ENCODE data around the gene CLCN7. TPM values are rescaled to one million over a fixed set of nuclear protein-coding genes. Genes with fewer than 3 reads are reported as not detected.
A peak's percentile ranks its signal among the peaks of the same experiment; 100 is the strongest.

Gene CLCN7
- total and polyA plus RNA-seq, 9 of the 15 experiments (the other 6 are each of a cell fraction or from before 2014, with no cell fraction given), result 0.06 to 126 (median 18.7) TPM

DNA sequence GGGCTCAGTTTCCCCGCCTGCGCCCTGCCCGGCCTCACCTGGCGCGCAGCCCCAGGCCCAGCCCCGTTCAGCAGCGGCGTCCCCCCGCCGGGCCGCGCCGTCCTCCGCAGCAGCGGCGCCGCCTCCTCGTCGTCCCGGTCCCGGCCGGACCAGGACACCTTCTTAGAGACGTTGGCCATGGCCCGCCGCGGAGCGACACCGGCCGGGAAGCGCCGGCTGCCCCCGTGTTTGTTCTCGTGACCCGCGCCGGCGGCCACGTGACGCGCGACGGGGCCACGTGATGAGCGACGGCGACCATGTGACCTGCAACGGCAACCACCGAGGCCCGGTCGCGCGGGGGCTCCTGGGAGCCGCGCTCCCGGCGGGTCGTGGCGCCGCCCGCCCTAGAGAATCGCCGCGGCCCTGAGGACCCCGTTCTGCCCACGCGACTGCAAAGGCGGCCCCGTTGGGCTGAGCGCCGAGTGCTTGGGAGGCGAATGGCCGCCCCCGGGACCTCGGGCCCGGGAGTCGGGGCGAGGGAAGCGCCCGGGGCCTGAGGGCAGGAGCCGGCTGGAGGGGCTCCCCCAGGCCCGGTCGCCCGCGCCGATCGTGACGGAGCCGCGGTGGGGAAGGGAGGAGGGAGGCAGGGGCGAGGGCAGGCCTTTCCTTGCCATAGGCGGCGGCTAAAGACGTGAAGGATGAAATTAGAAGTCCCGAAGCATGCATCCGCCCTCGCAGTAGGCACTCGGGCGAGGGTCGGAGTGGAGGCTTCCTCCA, at the start of gene CLCN7 (continued):
- TF ChIP-seq, protein P1, sequence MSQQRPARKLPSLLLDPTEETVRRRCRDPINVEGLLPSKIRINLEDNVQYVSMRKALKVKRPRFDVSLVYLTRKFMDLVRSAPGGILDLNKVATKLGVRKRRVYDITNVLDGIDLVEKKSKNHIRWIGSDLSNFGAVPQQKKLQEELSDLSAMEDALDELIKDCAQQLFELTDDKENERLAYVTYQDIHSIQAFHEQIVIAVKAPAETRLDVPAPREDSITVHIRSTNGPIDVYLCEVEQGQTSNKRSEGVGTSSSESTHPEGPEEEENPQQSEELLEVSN (IDR thresholded peaks at IDR 0.05; ENCODE audit: borderline replicate concordance in 1 of 2, extremely low read depth in 1 of 2, insufficient read depth in 1 of 2, insufficient read length in 1 of 2, low read depth in 1 of 2, low read length in 1 of 2, poor library complexity in 1 of 2, severe bottlenecking in 1 of 2), result peak; percentile 94 to 97
- TF ChIP-seq ZNF583 (CRISPR knock-in tag; IDR thresholded peaks at IDR 0.05) (0 out of 2 replicates have a peak, but pooled peaks have one; percentile 43), TBP (optimal IDR thresholded peaks at IDR 0.05; ENCODE audit: low read depth, low read length) (peak; percentile 79), MEF2A (IDR thresholded peaks at IDR 0.05; ENCODE audit: control insufficient read depth, low read depth, low read length) (0 out of 2 replicates have a peak, but pooled peaks have one; percentile 9), ESRRA (IDR thresholded peaks at IDR 0.05; ENCODE audit: borderline replicate concordance, low read depth) (peak; percentile 49; the same call in 1 of the 2 replicates), NFRKB (IDR thresholded peaks at IDR 0.05; ENCODE audit: low read depth) (peak; percentile 10; the same call in 1 of the 2 replicates), CBX3 (IDR thresholded peaks at IDR 0.05; ENCODE audit: borderline replicate concordance in 1 of 2, low read length in 2 of 2) (peak in 1 of 2 experiments; percentile 66; a peak in 1 of 3 replicates), SMC3 (conservative IDR thresholded peaks at IDR 0.05; ENCODE audit: insufficient read depth, low read depth, low read length) (no peak), ZNF174 (CRISPR knock-in tag; IDR thresholded peaks at IDR 0.05) (no peak), ZNF347 (CRISPR knock-in tag; IDR thresholded peaks at IDR 0.05; ENCODE audit: low read depth) (no peak), NRF1 (conservative IDR thresholded peaks at IDR 0.05 in 1 of 2, IDR thresholded peaks at IDR 0.05 in 1 of 2) (peak in 1 of 2 experiments; percentile 41; a peak in 1 of 4 replicates), NFIX (CRISPR knock-in tag; IDR thresholded peaks at IDR 0.05; ENCODE audit: low read depth) (no peak), CTBP1 (IDR thresholded peaks at IDR 0.05; ENCODE audit: borderline replicate concordance) (peak; percentile 84; the same call in 1 of the 2 replicates), POLR2AphosphoS2 (IDR thresholded peaks at IDR 0.05; ENCODE audit: low read length) (no peak; the same call in 1 of the 2 replicates), KDM4B (IDR thresholded peaks at IDR 0.05; ENCODE audit: borderline replicate concordance in 2 of 2, low read depth in 1 of 2) (peak in 1 of 2 experiments; percentile 32; a peak in 1 of 4 replicates)
- TF ChIP-seq, protein P2, sequence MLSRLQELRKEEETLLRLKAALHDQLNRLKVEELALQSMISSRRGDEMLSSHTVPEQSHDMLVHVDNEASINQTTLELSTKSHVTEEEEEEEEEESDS (CRISPR knock-in tag; IDR thresholded peaks at IDR 0.05), result no peak
- TF ChIP-seq, protein P3, sequence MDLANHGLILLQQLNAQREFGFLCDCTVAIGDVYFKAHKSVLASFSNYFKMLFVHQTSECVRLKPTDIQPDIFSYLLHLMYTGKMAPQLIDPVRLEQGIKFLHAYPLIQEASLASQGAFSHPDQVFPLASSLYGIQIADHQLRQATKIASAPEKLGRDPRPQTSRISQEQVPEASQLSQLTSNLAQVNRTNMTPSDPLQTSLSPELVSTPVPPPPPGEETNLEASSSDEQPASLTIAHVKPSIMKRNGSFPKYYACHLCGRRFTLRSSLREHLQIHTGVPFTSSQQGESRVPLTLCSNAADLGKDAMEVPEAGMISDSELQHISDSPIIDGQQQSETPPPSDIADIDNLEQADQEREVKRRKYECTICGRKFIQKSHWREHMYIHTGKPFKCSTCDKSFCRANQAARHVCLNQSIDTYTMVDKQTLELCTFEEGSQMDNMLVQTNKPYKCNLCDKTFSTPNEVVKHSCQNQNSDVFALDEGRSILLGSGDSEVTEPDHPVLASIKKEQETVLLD (IDR thresholded peaks at IDR 0.05), result no peak
- TF ChIP-seq, protein P4, sequence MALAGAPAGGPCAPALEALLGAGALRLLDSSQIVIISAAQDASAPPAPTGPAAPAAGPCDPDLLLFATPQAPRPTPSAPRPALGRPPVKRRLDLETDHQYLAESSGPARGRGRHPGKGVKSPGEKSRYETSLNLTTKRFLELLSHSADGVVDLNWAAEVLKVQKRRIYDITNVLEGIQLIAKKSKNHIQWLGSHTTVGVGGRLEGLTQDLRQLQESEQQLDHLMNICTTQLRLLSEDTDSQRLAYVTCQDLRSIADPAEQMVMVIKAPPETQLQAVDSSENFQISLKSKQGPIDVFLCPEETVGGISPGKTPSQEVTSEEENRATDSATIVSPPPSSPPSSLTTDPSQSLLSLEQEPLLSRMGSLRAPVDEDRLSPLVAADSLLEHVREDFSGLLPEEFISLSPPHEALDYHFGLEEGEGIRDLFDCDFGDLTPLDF (CRISPR knock-in tag; IDR thresholded peaks at IDR 0.05), result peak; percentile 93
- TF ChIP-seq, protein P5, sequence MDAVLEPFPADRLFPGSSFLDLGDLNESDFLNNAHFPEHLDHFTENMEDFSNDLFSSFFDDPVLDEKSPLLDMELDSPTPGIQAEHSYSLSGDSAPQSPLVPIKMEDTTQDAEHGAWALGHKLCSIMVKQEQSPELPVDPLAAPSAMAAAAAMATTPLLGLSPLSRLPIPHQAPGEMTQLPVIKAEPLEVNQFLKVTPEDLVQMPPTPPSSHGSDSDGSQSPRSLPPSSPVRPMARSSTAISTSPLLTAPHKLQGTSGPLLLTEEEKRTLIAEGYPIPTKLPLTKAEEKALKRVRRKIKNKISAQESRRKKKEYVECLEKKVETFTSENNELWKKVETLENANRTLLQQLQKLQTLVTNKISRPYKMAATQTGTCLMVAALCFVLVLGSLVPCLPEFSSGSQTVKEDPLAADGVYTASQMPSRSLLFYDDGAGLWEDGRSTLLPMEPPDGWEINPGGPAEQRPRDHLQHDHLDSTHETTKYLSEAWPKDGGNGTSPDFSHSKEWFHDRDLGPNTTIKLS (IDR thresholded peaks at IDR 0.05; ENCODE audit: borderline replicate concordance, low read depth), result peak; percentile 93; the same call in 1 of the 2 replicates

Data from K562 (cell line).